PFSK-1 (cell line): ENCODE measurements around the gene TELO2.

ENCODE experiments used
- FOXP2 ChIP-seq: optimal IDR thresholded peaks from 2 replicates; pipeline ENCODE3; 2011; ENCODE audit warnings: borderline replicate concordance, control low read depth, inconsistent platforms; ENCODE audit not compliant: insufficient read depth; ENCODE audit errors: extremely low read length, extremely low read depth
- POLR2AphosphoS5 ChIP-seq: IDR thresholded peaks from 2 replicates; pipeline ENCODE4 v1.6.1; 2012; ENCODE audit warnings: low read depth, mild to moderate bottlenecking, control low read depth, low read length, moderate library complexity
- TAF1 ChIP-seq: IDR thresholded peaks from 2 replicates; pipeline ENCODE4 v1.6.1; 2012; ENCODE audit warnings: low read length, control low read depth, borderline replicate concordance; ENCODE audit not compliant: insufficient read depth

DNA sequence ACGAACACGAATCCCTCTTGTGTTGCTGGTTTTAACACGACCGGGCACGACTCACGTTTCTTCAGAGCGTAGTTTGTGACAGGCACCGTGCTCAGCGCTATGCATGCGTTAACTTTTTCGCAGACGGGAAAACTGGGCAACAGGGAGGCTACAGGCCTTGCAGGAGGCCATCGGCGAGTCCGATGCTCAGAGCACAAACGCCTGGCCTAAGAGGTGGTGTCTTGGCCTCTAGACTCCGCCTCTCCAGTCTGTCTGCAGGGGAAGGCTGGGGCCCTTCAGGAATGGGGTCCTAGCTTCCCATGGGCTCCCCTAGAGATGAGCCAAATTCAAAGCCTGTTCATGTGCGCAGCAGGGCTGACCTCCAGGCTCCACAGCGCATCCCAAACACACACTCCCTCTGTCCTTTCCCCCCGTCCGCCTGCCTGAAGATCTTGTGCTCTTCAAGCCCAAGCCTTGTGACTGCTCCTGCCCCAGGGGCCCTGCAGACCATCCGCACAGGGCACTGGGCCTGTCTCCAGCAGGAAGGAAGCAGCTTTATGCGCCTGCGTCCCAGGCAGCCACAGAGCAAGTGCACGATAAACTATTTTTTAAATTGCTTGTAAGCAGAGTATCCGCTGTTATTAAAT, 21.5 kb upstream of the TELO2 start:
- TF ChIP-seq POLR2AphosphoS5 (no peak), TAF1 (no peak), FOXP2 (no peak)
